ENCODE results near the gene APLN. TPM values are rescaled to one million over a fixed set of nuclear protein-coding genes. Genes with fewer than 3 reads are reported as not detected.

The APLN gene
- total RNA-seq, 2 donors from 2014 or later, result 2.0 TPM; not detected in 1

Other genes with a start within 250 kb of the APLN start
- under 1 TPM; 0.20 to 0.56 TPM for gene SMARCA1, start 131.5 kb downstream of the APLN start, total RNA-seq
- 1 to 10 TPM in 1 of 2 donors, under 1 TPM in 1; 0.96 to 3.1 TPM for gene OCRL, start 114.7 kb downstream of the APLN start, total RNA-seq
- under 1 TPM in 1 of 2 donors, not detected in 1; 0.21 TPM for gene XPNPEP2, start 84.0 kb upstream of the APLN start, total RNA-seq
- 100 to 1,000 TPM in 1 of 2 donors, 10 to 100 TPM in 1; 82.7 to 114 TPM for gene SASH3, start 125.0 kb upstream of the APLN start, total RNA-seq
- 10 to 100 TPM in 1 of 2 donors, 1 to 10 TPM in 1; 5.8 to 18.5 TPM for gene ZDHHC9, start 188.9 kb upstream of the APLN start, total RNA-seq

Measured in activated naive CD4-positive, alpha-beta T cell treated with anti-CD3 and anti-CD28 coated beads, Interleukin-2, amount 50 U/mL, for 72 hours (primary cell).